Ascending aorta (tissue), 2 donors: Measurements from ENCODE around the gene GULP1. TPM values are rescaled to one million over a fixed set of nuclear protein-coding genes. Genes with fewer than 3 reads are reported as not detected.
A peak's percentile ranks its signal among the peaks of the same experiment; 100 is the strongest.

Source experiments
- DNase-seq, 2 donors: peaks; one replicate each; pipeline ENCODE4 v3.0.0-alpha.2; 2019; ENCODE audit warnings: low spot score in 2 of 2
- H3K27ac ChIP-seq, 2 donors: fragments of 200-600 bp; sonication (generic); one replicate each; pipeline ENCODE4 v1.5.1; 2016 to 2017; ENCODE audit warnings: mild to moderate bottlenecking in 1 of 2
- H3K27me3 ChIP-seq: fragments of 200-600 bp; sonication (generic); one replicate; pipeline ENCODE4 v1.5.1; 2017
- H3K36me3 ChIP-seq, 2 donors: fragments of 200-600 bp; sonication (generic); one replicate each; pipeline ENCODE4 v1.5.1; 2016
- H3K4me1 ChIP-seq, 2 donors: fragments of 200-600 bp; sonication (generic); one replicate each; pipeline ENCODE4 v1.5.1; 2016 to 2017; ENCODE audit warnings: mild to moderate bottlenecking in 1 of 2
- H3K4me3 ChIP-seq, 2 donors: fragments of 200-600 bp; sonication (generic); one replicate each; pipeline ENCODE4 v1.5.1; 2016 to 2017; ENCODE audit warnings: mild to moderate bottlenecking in 1 of 2
- H3K9me3 ChIP-seq, 2 donors: fragments of 200-600 bp; sonication (generic); one replicate each; pipeline ENCODE4 v1.5.1; 2016
- intact Hi-C: fragments of 100-400 bp; cut with DNase I; formaldehyde crosslinking; loops from one replicate; pipeline ENCODE4 v1.15.1; 2023
- total RNA-seq: library from RNA; depleted of rRNA; stranded (reverse); fragments of >200 nt; gene quantifications from one replicate; pipeline ENCODE4 v1.1.0, GENCODE V29; 2016
- TF ChIP-seq, protein P1 (sequence below), 3 experiments: fragments of 200-600 bp in 2 of 3; fragments of 450-650 bp in 1 of 3; sonication (generic) in 2 of 3; IDR thresholded peaks; one replicate each; pipeline ENCODE4 v1.5.1; 2016 to 2019; ENCODE audit warnings: antibody characterized with exemption in 3 of 3, mild to moderate bottlenecking in 1 of 3, moderate library complexity in 1 of 3

GULP1 gene
- total RNA-seq, 1 donor from 2014 or later = 67.8 TPM

DNA sequence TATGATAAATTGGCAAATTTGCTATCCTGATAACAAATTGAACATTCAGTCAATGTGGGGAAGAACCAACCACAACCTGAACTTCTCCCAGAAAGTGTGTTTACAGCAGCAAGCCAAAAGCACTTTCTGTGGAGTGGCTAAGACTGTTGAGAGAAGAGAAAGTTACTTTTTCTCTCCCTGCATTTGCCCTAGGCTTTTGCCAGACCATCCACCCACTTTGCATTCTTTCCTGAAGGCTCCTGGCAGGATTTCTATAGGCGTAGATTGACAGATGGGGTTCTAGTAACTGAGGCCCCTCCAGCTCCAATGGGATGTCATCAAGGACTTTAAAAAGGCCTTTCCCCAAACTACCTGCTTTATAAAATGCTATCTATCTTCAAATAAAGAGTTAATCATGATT lies 215.2 kb downstream of the GULP1 start:
- Histone ChIP-seq H3K27me3 (no peaks in the 10 kb centered on the region), H3K4me3 (no peak overlapping the region), H3K4me1 (peaks cover 0 to 5% of the 10 kb centered on the region in 2 donors), H3K36me3 (no peaks in the 10 kb centered on the region), H3K27ac (no peak overlapping the region), H3K9me3 (no peaks in the 10 kb centered on the region)
- intact Hi-C loops = loop anchor here (5.0 kb wide), 1 partner anchor 660 kb away; no protein-coding TSS in a partner anchor
- no peak for DNase-seq
- TF ChIP-seq, protein P1, sequence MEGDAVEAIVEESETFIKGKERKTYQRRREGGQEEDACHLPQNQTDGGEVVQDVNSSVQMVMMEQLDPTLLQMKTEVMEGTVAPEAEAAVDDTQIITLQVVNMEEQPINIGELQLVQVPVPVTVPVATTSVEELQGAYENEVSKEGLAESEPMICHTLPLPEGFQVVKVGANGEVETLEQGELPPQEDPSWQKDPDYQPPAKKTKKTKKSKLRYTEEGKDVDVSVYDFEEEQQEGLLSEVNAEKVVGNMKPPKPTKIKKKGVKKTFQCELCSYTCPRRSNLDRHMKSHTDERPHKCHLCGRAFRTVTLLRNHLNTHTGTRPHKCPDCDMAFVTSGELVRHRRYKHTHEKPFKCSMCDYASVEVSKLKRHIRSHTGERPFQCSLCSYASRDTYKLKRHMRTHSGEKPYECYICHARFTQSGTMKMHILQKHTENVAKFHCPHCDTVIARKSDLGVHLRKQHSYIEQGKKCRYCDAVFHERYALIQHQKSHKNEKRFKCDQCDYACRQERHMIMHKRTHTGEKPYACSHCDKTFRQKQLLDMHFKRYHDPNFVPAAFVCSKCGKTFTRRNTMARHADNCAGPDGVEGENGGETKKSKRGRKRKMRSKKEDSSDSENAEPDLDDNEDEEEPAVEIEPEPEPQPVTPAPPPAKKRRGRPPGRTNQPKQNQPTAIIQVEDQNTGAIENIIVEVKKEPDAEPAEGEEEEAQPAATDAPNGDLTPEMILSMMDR (IDR thresholded peaks at IDR 0.05) = no peak

DNA sequence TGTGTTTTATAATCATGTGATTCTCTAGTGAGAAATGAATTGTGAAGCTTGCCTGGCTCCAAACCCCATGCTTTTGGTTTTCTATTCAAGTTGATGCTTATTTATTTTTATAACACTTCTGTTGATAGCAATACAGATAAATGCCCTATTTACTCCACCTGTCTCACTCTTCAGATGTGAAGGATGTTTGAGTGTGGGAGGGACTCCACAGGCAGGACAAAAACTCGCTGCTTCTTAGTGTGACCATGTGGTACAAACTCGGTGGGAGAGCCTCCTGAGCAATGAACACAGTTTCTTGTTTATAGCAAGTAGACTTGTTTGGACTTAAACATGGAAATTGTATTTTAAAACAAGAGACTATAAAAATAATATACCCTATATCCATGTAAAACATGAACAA lies 219.7 kb downstream of the GULP1 start:
- TF ChIP-seq, protein P1 (IDR thresholded peaks at IDR 0.05) = no peak
- H3K27ac ChIP-seq = no peak overlapping the region
- no peaks in the 10 kb centered on the region for H3K9me3 ChIP-seq
- no peak for DNase-seq
- H3K4me3 ChIP-seq = no peak overlapping the region
- H3K4me1 ChIP-seq = peaks cover 2 to 8% of the 10 kb centered on the region in 2 donors
- intact Hi-C loops = loop anchor here (5.0 to 10.0 kb wide), 3 partner anchors 547 to 1017 kb away; no protein-coding TSS in a partner anchor
- H3K27me3 ChIP-seq = no peaks in the 10 kb centered on the region
- H3K36me3 ChIP-seq = no peaks in the 10 kb centered on the region

DNA sequence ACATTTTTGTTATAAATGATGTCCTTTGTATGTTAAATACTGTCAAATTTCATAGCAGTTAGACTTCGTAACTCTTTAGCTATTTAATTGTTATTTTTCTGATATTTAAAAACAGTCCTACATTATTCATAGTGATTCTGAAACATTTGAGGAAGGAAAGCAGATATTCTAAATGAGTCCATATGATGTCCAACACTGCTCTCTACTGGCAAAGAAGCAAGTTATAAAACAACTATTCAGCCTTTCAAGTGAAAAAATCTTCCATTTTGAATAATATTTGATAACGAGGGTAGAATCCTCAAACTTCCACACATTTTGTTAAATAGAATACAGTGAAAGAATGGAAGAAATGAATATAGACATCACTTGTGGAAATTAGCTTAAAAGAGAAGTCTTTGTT lies 220.8 kb downstream of the GULP1 start:
- H3K4me1 ChIP-seq = peaks cover 2 to 7% of the 10 kb centered on the region in 2 donors
- no peak overlapping the region for H3K4me3 ChIP-seq
- TF ChIP-seq, protein P1 (IDR thresholded peaks at IDR 0.05) = peak; percentile 48 to 60 (median 48)
- no peak for DNase-seq
- no peaks in the 10 kb centered on the region for H3K36me3 ChIP-seq
- no peaks in the 10 kb centered on the region for H3K9me3 ChIP-seq
- no peaks in the 10 kb centered on the region for H3K27me3 ChIP-seq
- intact Hi-C loops = loop anchor here (2.0 to 10.0 kb wide), 4 partner anchors 220 to 1018 kb away; no protein-coding TSS in a partner anchor
- no peak overlapping the region for H3K27ac ChIP-seq

DNA sequence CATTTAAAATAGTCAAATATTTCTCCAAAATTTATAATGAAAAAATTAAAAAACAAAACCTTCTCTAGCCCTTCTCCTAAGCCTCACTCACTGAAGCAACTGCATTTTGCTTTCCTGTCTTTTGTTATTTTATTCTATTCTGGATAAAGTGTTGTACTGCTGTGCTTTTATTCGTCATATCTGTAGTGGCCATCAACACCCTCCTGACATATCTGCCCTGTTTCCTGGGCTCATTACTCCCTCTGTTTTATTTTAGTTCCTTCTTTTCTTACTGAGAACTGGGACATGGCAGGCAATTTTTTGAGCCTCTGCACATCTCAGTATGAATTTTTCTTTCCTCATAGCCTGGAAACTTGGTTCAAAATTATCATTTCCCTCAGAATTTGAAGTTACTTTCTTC lies 224.2 kb downstream of the GULP1 start:
- TF ChIP-seq, protein P1 (IDR thresholded peaks at IDR 0.05) = no peak
- H3K9me3 ChIP-seq = no peaks in the 10 kb centered on the region
- peak overlapping the region; percentile 38 to 48 for H3K27ac ChIP-seq
- intact Hi-C loops = loop anchor here (10.0 kb wide), 2 partner anchors 551 to 1021 kb away; no protein-coding TSS in a partner anchor
- DNase-seq = no peak
- peaks cover 2 to 20% of the 10 kb centered on the region in 2 donors for H3K4me1 ChIP-seq
- no peak overlapping the region for H3K4me3 ChIP-seq
- H3K27me3 ChIP-seq = no peaks in the 10 kb centered on the region
- H3K36me3 ChIP-seq = no peaks in the 10 kb centered on the region

DNA sequence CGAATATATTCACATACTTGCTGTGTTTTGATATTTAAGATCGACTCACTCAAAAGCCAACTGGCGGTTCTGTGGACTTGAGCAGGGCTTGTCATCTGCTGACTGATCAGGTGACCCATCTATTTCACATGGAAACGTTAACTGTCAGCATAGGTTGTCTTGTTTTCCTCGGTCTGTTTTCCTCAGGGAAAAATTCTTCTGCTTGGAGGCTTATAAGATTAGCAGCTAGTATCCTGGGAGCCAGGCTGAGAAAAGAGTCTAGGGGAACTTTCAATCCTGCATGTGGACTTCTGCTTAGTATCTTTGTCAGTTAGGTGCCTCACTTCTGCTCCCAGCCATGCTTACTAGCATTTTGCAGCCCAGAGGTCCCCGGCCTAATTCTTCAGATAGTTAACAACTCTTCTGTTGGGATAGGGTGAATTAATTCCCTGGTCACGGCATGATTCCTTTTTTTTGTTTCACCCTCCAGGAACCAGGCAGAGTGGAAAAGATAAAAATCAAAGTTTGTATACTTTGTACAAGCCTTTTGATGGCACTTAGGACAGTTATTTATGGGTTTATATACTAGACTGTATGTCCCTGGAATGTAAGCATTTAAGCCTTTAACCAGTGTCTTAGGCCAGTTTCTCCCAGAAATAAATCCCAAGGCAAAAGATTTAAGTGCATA lies 226.0 kb downstream of the GULP1 start:
- no peak for DNase-seq
- peaks cover 0 to 16% of the 10 kb centered on the region in 2 donors for H3K4me1 ChIP-seq
- TF ChIP-seq, protein P1 (IDR thresholded peaks at IDR 0.05) = no peak
- intact Hi-C loops = loop anchor here (10.0 kb wide), 2 partner anchors 553 to 1023 kb away; no protein-coding TSS in a partner anchor
- H3K27me3 ChIP-seq = no peaks in the 10 kb centered on the region
- H3K9me3 ChIP-seq = no peaks in the 10 kb centered on the region
- H3K27ac ChIP-seq = peak overlapping the region; percentile 24 to 64
- H3K36me3 ChIP-seq = no peaks in the 10 kb centered on the region
- H3K4me3 ChIP-seq = peak overlapping the region in 1 of 2 donors; percentile 23
